K562 (cell line): Measurements from ENCODE around the gene PDE4D. TPM values are rescaled to one million over a fixed set of nuclear protein-coding genes. Genes with fewer than 3 reads are reported as not detected.

Source experiments
- ATAC-seq: fragments of 200-7000 bp; cut with Tn5 transposase; 3 replicates; pipeline ENCODE4 v1.9.1; 2020; ENCODE audit warnings: moderate library complexity
- BruUV-seq: library from RNA; stranded (reverse); fragments of 400-500 nt; replicated peaks from 2 replicates; lab custom pipeline; 2021; lab: Mats Ljungman, UMichigan
- CTCF ChIA-PET: fragments of 300-600 bp; formaldehyde crosslinking; extraction: SDS; loops from one replicate; lab custom pipeline; 2021; ENCODE audit warnings: low intra/inter-chr PET ratio; lab: Yijun Ruan, JAX
- POLR2A ChIA-PET: fragments of 300-600, 350-650 bp; sonication (Branson Sonifier 250); formaldehyde crosslinking; extraction: SDS; loops from one replicate; lab custom pipeline; 2021; ENCODE audit warnings: antibody characterized with exemption, inconsistent platforms; lab: Yijun Ruan, JAX
- DNase-seq, 4 experiments: peaks; one replicate each; pipeline versions ENCODE4 v3.0.0 to v3.0.0-alpha.2; 2011 to 2018; ENCODE audit warnings: low spot score in 3 of 4, mixed read lengths in 3 of 4; ENCODE audit errors: extremely low read depth in 1 of 4
- FAIRE-seq: peaks from 2 replicates; lab custom pipeline; 2011; peaks lifted over from hg19 to GRCh38; lab: Jason Lieb, UNC
- H2AFZ ChIP-seq: 2 replicates; pipeline ENCODE4 v1.6.0; 2011; ENCODE audit warnings: low read depth, low read length, control low read depth, inconsistent platforms
- H3K27ac ChIP-seq: fragments of 200-600 bp; 3 replicates; pipeline ENCODE4 v1.8.0; 2011; ENCODE audit warnings: low read depth, mild to moderate bottlenecking, control low read depth, inconsistent platforms, low read length, moderate library complexity, mixed read lengths; ENCODE audit errors: extremely low read depth
- H3K27me3 ChIP-seq, 2 experiments: fragments of 300-600 bp in 1 of 2; 2 replicates in 1 of 2; 3 replicates in 1 of 2; pipeline versions ENCODE4 v1.6.0 to v1.8.0; 2011; ENCODE audit warnings: inconsistent platforms in 2 of 2, low read length in 2 of 2, mild to moderate bottlenecking in 1 of 2, mixed read lengths in 1 of 2, moderate library complexity in 1 of 2; ENCODE audit not compliant: control insufficient read depth in 2 of 2, insufficient read depth in 2 of 2
- H3K36me3 ChIP-seq: fragments of 300-600 bp; 3 replicates; pipeline ENCODE4 v1.8.0; 2011; ENCODE audit warnings: mild to moderate bottlenecking, low read length, inconsistent platforms; ENCODE audit not compliant: control insufficient read depth, insufficient read depth
- H3K4me1 ChIP-seq, 2 experiments: fragments of 200-600 bp in 1 of 2; replicated peaks in 1 of 2; 2 replicates in 1 of 2; 3 replicates in 1 of 2; pipeline versions ENCODE4 v1.5.1 to v1.8.0; 2011; ENCODE audit warnings: inconsistent platforms in 2 of 2, low read length in 2 of 2, mild to moderate bottlenecking in 1 of 2, mixed read lengths in 1 of 2, moderate library complexity in 1 of 2; ENCODE audit not compliant: control insufficient read depth in 2 of 2, insufficient read depth in 2 of 2
- H3K4me2 ChIP-seq: 2 replicates; pipeline ENCODE4 v1.6.1; 2011; ENCODE audit warnings: low read length, control low read depth, inconsistent platforms, mixed read lengths; ENCODE audit not compliant: insufficient read depth
- H3K4me3 ChIP-seq: fragments of 200-600 bp; sonication (generic), shearing (Covaris generic); 2 replicates; pipeline ENCODE4 v1.5.1; 2016; ENCODE audit warnings: control low read depth, inconsistent platforms
- H3K79me2 ChIP-seq: fragments of 200-600 bp; 3 replicates; pipeline ENCODE4 v1.8.0; 2011; ENCODE audit warnings: low read length, inconsistent platforms; ENCODE audit not compliant: control insufficient read depth, insufficient read depth
- H3K9ac ChIP-seq, 2 experiments: 2 replicates each; pipeline versions ENCODE4 v1.6.0 to v1.6.1; 2011; ENCODE audit warnings: low read depth in 2 of 2, low read length in 2 of 2, control low read depth in 1 of 2, inconsistent platforms in 1 of 2, mild to moderate bottlenecking in 1 of 2, mixed read lengths in 1 of 2; ENCODE audit not compliant: insufficient read depth in 1 of 2
- H3K9me1 ChIP-seq: one replicate; pipeline ENCODE4 v1.6.0; 2011; ENCODE audit warnings: inconsistent platforms, mild to moderate bottlenecking, low read length, moderate library complexity; ENCODE audit not compliant: control insufficient read depth, insufficient read depth
- H3K9me3 ChIP-seq: replicated peaks from 2 replicates; pipeline ENCODE4 v1.5.1; 2011; ENCODE audit warnings: low read depth, low read length, inconsistent platforms; ENCODE audit not compliant: control insufficient read depth, insufficient read depth
- H4K20me1 ChIP-seq: replicated peaks from 2 replicates; pipeline ENCODE4 v1.6.1; 2011; ENCODE audit warnings: low read length, inconsistent platforms, mixed read lengths; ENCODE audit not compliant: control insufficient read depth, insufficient read depth
- BRF2 ChIP-seq: IDR thresholded peaks from 3 replicates; pipeline ENCODE4 v1.6.1; 2011; ENCODE audit warnings: borderline replicate concordance, mild to moderate bottlenecking; ENCODE audit not compliant: insufficient read length, insufficient read depth
- DLX4 ChIP-seq: fragments of 250-450 bp; sonication (Bioruptor Pico); IDR thresholded peaks from 2 replicates; pipeline ENCODE4 v1.6.1; 2021; ENCODE audit warnings: mild to moderate bottlenecking
- MBD1 ChIP-seq: fragments of 250-450 bp; sonication (Bioruptor Pico); IDR thresholded peaks from 2 replicates; pipeline ENCODE4 v1.8.0; 2022; ENCODE audit warnings: inconsistent platforms
- MCM5 ChIP-seq: fragments of 450-650 bp; IDR thresholded peaks from 2 replicates; pipeline ENCODE4 v1.6.1; 2016; ENCODE audit warnings: low read depth
- PHF21A ChIP-seq: fragments of 450-650 bp; IDR thresholded peaks from 2 replicates; pipeline ENCODE4 v1.6.1; 2017; ENCODE audit warnings: low read depth, borderline replicate concordance
- RBFOX2 ChIP-seq: fragments of 200-400 bp; formaldehyde crosslinking; IDR thresholded peaks from 2 replicates; pipeline ENCODE4 v1.6.1; 2017; ENCODE audit warnings: low read depth, mild to moderate bottlenecking, low read length, moderate library complexity
- SIX5 ChIP-seq, 2 experiments: IDR thresholded peaks; 2 replicates each; pipeline ENCODE4 v1.6.1; 2011; ENCODE audit warnings: low read length in 2 of 2, borderline replicate concordance in 1 of 2, low read depth in 1 of 2, mild to moderate bottlenecking in 1 of 2, moderate library complexity in 1 of 2; ENCODE audit not compliant: insufficient read depth in 1 of 2
- SREBF1 ChIP-seq: fragments of 150-350 bp; IDR thresholded peaks from 2 replicates; pipeline ENCODE4 v1.6.1; 2014; ENCODE audit warnings: antibody characterized with exemption, low read depth, low read length, borderline replicate concordance
- SRSF9 ChIP-seq: fragments of 200-400 bp; formaldehyde crosslinking; IDR thresholded peaks from 2 replicates; pipeline ENCODE4 v1.6.1; 2017; ENCODE audit warnings: low read depth, low read length, borderline replicate concordance
- TEAD1 ChIP-seq, 2 experiments: fragments of 450-650 bp in 1 of 2; sonication (generic) in 1 of 2; formaldehyde crosslinking; IDR thresholded peaks; 2 replicates each; pipeline versions ENCODE4 v1.4.0 to v1.8.0; 2020 to 2022; ENCODE audit warnings: mild to moderate bottlenecking in 2 of 2, missing genetic modification reagents in 1 of 2
- THAP12 ChIP-seq: fragments of 250-450 bp; sonication (Bioruptor Pico); IDR thresholded peaks from 2 replicates; pipeline ENCODE4 v1.9.0; 2021; ENCODE audit warnings: mild to moderate bottlenecking, inconsistent platforms
- ZNF41 ChIP-seq: fragments of 250-450 bp; sonication (Bioruptor Pico); conservative IDR thresholded peaks from 2 replicates; pipeline ENCODE4 v1.4.0; 2020; ENCODE audit warnings: mild to moderate bottlenecking
- ZNF778 ChIP-seq: fragments of 450-650 bp; formaldehyde crosslinking; IDR thresholded peaks from 2 replicates; pipeline ENCODE4 v1.4.0; 2020; ENCODE audit warnings: mild to moderate bottlenecking, moderate library complexity
- in situ Hi-C: fragments of 300-500 bp; cut with MboI; formaldehyde crosslinking; loops from 4 replicates; pipeline ENCODE4 v1.15.0; 2018; ENCODE audit warnings: inconsistent platforms, mixed read lengths
- intact Hi-C: fragments of 100-400 bp; cut with micrococcal nuclease; formaldehyde crosslinking; loops from 2 replicates; pipeline ENCODE4 v1.14.2; 2022
- polyA plus RNA-seq, 8 experiments: library from polyadenylated mRNA; depleted of rRNA in 4 of 8; stranded (reverse) in 5 of 8; unstranded in 3 of 8; fragments of >200 nt; fragmentation: Nextera tagmentation in 2 of 8; fragmentation: Illumina TruSeq in 1 of 8; extraction: Ambion mirVana in 2 of 8; extraction: Trizol in 1 of 8; gene quantifications; 2 replicates each; pipeline versions ENCODE4 v1.2.1 to v1.2.3, GENCODE V29; 2011 to 2014; ENCODE audit warnings: inconsistent platforms in 1 of 8, missing spikeins in 1 of 8
- total RNA-seq, 7 experiments: library from RNA; depleted of rRNA in 6 of 7; stranded (reverse); fragments of >200 nt in 6 of 7; fragmentation: Illumina TruSeq in 2 of 7; extraction: Trizol in 2 of 7; gene quantifications; 2 replicates each; pipeline versions ENCODE4 v1.2.1 to v1.2.3, GENCODE V29; 2011 to 2021; ENCODE audit warnings: low replicate concordance in 1 of 7

Gene PDE4D
- total and polyA plus RNA-seq, 9 of the 15 experiments (the other 6 are each of a cell fraction or from before 2014, with no cell fraction given) = 0.04 to 0.46 (median 0.13) TPM

- Histone ChIP-seq H3K9me3 (no peaks in the 10 kb centered on the region), H3K4me2 (no peak overlapping the region), H3K27ac (no peak overlapping the region), H2AFZ (no peak overlapping the region), H3K79me2 (no peaks in the 10 kb centered on the region), H3K36me3 (no peaks in the 10 kb centered on the region), H3K27me3 (no peaks in the 10 kb centered on the region), H3K9me1 (no peaks in the 10 kb centered on the region), H3K9ac (no peak overlapping the region), H3K4me1 (no peaks in the 10 kb centered on the region), H3K4me3 (no peak overlapping the region), H4K20me1 (no peaks in the 10 kb centered on the region)
- in situ Hi-C loops (no loop called here), intact Hi-C loops (no loop called here)
- ChIA-PET POLR2A (no interaction called here), CTCF (no interaction called here)
- BruUV-seq = no TSS peak
- FAIRE-seq (no peak), DNase-seq (no peak), ATAC-seq (no peak)
- TF ChIP-seq SIX5 (IDR thresholded peaks at IDR 0.05; ENCODE audit: borderline replicate concordance in 1 of 2, insufficient read depth in 1 of 2, low read depth in 1 of 2, low read length in 2 of 2) = no peak
- TF ChIP-seq THAP12 (CRISPR knock-in tag) = no peak
- TF ChIP-seq RBFOX2 = no peak
- TF ChIP-seq BRF2 = no peak
- no peak for TF ChIP-seq DLX4 (CRISPR knock-in tag)
- TF ChIP-seq PHF21A = no peak
- no peak for TF ChIP-seq MCM5
- TF ChIP-seq MBD1 (CRISPR knock-in tag) = no peak
- TF ChIP-seq SREBF1 = no peak
- TF ChIP-seq TEAD1 (CRISPR knock-in tag; IDR thresholded peaks at IDR 0.05) = no peak
- TF ChIP-seq SRSF9 = no peak
- no peak for TF ChIP-seq ZNF41 (CRISPR knock-in tag)
- no peak for TF ChIP-seq ZNF778
Observed at GRCh38 chr5:59732806-59733205, 160.7 kb downstream of the PDE4D start.
